Stimulated activated CD8-positive, alpha-beta memory T cell treated with anti-CD3 and anti-CD28 coated beads, Interleukin-4, amount 100 ng/mL, for 48 hours (primary cell): ENCODE measurements around the gene FKBP15.
"Not testable (repeated sequence)": the region's sequence is repeated elsewhere in the genome, so short reads cannot be mapped to it uniquely, and the experiment has no call there.

Source experiments
- DNase-seq: peaks from one replicate; pipeline ENCODE4 v3.0.0-alpha.2; 2020

The FKBP15 gene, protein sequence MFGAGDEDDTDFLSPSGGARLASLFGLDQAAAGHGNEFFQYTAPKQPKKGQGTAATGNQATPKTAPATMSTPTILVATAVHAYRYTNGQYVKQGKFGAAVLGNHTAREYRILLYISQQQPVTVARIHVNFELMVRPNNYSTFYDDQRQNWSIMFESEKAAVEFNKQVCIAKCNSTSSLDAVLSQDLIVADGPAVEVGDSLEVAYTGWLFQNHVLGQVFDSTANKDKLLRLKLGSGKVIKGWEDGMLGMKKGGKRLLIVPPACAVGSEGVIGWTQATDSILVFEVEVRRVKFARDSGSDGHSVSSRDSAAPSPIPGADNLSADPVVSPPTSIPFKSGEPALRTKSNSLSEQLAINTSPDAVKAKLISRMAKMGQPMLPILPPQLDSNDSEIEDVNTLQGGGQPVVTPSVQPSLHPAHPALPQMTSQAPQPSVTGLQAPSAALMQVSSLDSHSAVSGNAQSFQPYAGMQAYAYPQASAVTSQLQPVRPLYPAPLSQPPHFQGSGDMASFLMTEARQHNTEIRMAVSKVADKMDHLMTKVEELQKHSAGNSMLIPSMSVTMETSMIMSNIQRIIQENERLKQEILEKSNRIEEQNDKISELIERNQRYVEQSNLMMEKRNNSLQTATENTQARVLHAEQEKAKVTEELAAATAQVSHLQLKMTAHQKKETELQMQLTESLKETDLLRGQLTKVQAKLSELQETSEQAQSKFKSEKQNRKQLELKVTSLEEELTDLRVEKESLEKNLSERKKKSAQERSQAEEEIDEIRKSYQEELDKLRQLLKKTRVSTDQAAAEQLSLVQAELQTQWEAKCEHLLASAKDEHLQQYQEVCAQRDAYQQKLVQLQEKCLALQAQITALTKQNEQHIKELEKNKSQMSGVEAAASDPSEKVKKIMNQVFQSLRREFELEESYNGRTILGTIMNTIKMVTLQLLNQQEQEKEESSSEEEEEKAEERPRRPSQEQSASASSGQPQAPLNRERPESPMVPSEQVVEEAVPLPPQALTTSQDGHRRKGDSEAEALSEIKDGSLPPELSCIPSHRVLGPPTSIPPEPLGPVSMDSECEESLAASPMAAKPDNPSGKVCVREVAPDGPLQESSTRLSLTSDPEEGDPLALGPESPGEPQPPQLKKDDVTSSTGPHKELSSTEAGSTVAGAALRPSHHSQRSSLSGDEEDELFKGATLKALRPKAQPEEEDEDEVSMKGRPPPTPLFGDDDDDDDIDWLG

DNA sequence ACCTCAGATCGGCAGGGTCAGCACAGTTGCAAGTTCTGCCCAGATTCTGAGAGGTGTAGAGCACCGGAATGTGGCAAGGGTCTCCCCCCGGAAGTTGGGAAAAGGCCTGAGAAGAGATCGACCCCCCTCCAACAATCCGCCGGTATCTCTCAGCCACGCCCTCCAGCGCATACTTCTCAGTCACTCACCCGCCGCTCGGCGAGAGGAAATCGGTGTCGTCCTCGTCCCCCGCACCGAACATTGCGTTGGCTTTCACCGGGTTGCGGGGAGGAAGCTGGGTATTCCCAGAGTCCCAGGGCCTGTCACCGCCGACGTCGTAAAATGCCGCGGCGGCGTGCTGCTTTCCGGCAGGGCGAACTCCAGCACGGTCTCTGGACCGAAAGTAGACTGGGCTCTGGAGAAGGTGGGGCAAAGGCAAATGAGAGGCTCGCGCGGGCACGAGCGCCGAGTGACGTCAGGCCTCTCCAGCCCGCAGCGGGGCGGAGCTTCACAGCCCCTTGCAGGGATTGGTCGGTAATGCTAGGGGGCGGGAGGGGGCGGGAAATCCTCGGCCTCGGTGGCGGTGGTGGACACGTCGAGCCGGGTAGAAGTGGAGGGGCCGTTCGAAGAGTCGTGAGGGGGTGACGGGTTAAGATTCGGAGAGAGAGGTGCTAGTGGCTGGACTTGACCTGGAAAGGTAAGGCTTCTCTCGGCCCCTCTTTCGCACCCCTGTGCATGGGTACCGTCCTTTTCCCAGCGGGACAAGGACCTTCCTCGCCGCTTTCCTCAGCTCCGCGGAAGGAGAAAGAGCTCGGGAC lies at the start of gene FKBP15, which contains the start of gene SLC31A1:
FKBP15 (minus strand) TSS at position 275 of the 797 bp plus-strand sequence; CDS start at position 241, 34 bp downstream.
SLC31A1 (plus strand) TSS at position 542 of the 797 bp plus-strand sequence. CDS start 34,605 bp downstream, outside the sequence.
- peak; percentile 98 for DNase-seq

GRCh38 chr9:113269871-113270270 lies 48.8 kb upstream of the FKBP15 start:
- DNase-seq = no peak

DNA sequence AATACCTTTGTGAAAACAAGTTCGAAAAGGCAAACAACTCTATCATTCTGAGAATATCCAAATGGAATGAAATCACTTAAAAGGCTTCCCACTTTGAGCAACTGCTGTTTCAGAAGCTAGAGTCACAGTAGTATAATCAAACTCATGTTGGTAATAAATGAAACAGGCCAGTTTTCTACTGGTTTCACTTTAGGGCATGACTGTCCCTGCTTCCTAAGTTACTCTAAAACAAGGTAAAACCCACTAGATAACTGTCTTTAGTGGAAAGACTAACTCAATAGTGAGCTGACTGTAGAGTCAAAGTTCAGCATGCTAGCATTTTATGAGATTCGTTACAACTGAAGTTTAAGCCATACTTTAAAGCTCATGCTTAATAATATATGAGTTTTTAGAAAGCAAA lies 48.3 kb upstream of the FKBP15 start:
- DNase-seq = no peak

- DNase-seq = no peak
Measured at GRCh38 chr9:113267911-113268566, 47.0 kb upstream of the FKBP15 start.

- DNase-seq = no peak
Measured at GRCh38 chr9:113266174-113266573, 45.1 kb upstream of the FKBP15 start.

DNA sequence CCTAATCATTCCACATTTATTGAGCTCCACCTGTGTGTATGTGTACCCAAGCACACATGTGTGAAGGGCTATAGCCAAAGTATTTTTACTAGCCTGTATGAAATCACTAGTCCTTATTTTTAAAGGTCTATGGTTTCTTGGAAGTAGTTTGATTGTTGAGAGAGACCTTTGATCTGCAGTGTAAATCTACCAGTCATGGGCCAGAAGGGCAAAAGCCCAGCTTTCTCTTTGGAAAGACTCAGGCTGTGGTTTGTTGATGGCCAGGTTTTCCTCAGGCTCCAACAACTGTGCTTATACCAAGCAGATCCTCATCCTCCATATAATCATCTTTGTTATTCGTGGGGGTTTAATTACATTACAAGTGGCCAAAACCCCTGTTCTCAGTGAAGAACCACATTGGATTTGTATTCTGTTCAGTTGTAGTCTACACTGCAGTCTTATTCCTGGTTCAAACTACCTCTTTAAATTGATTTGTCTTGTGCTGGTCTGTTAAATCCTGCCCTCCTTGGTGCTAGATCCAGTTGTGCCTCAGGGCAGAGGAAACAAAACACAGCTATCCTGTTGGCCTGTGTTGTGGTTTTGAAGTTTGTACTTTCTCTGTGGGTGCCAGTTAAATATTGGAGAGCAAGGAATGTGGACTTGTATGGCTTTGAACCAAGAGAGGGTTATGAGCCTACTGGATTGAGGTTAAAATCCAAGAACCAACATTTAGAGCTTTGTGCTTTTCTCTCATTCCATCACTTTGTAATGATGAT lies 41.0 kb upstream of the FKBP15 start:
- DNase-seq = no peak

GRCh38 chr9:113258282-113258681 lies 37.2 kb upstream of the FKBP15 start:
- no peak for DNase-seq

DNA sequence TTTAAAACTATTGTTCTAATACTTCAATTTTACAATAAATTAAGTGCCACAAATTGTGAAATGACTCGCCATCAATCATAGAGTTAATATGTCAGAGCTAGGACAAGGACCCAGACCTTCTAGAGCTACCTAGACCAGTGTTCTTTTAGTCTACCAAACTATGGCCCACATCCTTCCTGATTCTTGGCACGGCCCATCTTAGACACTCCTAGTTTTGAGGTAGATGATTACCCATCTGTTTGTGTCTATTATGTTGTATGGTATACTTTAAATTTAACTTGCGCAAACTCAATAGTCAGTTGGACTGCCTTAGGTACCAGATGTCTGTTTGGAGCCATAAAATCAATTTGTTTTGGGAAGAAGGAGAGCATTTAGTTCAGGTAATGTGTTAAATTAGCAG lies 36.8 kb upstream of the FKBP15 start:
- DNase-seq = no peak

DNA sequence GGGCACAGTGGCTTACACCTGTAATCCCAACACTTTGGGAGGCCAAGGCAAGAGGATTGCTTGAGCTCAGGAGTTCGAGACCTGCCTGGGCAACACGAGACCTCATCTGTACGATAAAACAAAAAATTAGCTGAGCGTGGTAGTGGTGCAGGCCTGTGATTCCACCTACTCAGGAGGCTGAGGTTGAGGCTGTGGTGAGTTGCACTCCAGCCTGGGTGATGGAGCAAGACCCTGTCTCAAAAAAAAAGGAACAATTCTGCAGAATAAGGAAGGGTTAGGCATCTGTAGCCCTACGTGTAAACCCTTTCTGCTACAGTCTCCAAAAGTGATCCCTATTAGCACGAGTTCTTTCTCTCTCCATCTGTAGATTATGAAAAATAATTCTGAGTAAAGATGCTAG lies 34.4 kb upstream of the FKBP15 start:
- DNase-seq = no peak

GRCh38 chr9:113254991-113255390 lies 33.9 kb upstream of the FKBP15 start:
- no peak for DNase-seq

DNA sequence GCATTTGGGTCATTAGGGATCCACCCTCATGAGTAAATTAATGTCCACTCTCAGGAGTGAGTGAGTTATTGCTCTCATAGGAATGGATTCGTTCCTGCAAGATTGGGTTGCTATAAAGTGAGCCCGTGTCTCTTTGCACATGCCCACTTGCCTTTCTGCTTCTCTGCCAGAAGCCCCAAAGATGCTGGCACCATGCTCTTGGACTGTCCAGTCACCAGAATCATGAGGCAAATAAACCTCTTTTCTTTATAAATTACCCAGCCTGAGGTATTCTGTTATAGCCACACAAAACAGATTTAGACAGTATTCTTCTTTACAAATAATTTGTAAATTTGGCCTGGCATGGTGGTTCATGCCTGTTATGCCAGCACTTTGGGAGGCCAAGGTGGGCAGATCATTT lies 29.7 kb upstream of the FKBP15 start:
- DNase-seq = no peak

DNA sequence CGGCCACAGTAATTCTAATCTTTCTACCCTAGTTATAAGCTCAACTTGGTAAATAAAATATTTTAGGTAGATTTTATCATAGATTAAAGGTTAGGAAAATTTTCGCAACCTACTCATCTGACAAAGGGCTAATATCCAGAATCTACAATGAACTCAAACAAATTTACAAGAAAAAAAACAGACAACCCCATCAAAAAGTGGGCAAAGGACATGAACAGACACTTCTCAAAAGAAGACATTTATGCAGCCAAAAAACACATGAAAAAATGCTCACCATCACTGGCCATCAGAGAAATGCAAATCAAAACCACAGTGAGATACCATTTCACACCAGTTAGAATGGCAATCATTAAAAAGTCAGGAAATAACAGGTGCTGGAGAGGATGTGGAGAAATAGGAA lies 28.6 kb upstream of the FKBP15 start:
- not testable (repeated sequence) for DNase-seq

GRCh38 chr9:113247640-113248039 lies 26.6 kb upstream of the FKBP15 start:
- no peak for DNase-seq

DNA sequence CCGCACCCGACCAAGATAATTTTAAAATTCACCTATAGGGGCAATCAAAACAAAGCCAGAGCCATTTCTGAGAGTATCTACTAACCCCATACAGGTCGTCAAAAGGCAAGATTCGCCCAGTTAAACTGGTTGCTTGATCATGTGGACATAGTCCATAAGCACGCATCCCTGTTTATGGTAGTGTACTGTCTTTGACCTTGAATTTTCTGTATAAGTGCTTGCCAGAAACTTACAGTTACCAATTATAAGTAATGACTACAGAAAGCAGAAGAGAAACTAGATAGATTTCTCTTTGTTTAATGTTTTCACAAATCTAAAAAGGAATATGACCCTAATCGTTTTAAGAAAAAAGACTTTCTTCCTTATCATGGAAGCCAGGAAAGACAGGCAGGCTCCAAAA lies 25.9 kb upstream of the FKBP15 start:
- no peak for DNase-seq

GRCh38 chr9:113245894-113246293 lies 24.8 kb upstream of the FKBP15 start:
- DNase-seq = no peak

DNA sequence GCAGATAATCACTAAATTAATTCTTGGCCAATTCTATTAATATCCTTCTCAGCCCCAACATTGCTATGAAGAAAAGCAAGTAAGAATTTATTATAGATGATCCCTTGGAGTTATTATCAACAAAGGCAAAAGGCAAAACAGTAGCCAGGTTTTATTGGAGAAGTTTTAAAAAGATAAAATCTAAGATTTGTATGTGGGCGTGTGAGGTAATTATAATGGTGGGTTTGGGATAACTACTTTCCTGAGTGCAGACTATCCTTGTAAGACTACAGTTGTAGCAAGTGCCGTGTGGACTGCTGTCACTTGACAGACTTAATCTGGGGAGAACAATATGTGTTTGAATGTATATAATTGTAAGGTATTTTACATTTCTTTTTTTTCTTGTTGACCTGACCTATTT lies 23.5 kb upstream of the FKBP15 start:
- DNase-seq = no peak

DNA sequence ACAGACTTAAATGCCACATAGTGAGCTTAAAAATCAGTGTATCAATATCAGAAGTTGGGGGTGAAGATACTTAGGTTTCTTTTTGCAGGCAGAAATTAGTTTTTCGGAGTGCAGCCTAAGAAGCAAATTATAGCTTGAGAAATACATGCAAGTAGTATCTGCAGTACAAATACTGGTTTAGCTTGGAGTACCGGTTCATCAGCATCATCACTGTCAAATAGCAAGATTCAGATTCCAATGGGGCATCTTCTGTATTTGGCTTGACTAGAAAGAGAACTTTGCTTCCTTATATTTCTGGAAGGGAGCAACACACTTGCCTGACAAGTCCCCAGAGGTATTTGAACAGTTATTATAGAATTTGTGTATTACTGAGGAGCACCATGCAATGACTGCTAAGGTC lies 20.1 kb upstream of the FKBP15 start:
- no peak for DNase-seq

- no peak for DNase-seq
Measured at GRCh38 chr9:113238859-113239232, 17.8 kb upstream of the FKBP15 start.

DNA sequence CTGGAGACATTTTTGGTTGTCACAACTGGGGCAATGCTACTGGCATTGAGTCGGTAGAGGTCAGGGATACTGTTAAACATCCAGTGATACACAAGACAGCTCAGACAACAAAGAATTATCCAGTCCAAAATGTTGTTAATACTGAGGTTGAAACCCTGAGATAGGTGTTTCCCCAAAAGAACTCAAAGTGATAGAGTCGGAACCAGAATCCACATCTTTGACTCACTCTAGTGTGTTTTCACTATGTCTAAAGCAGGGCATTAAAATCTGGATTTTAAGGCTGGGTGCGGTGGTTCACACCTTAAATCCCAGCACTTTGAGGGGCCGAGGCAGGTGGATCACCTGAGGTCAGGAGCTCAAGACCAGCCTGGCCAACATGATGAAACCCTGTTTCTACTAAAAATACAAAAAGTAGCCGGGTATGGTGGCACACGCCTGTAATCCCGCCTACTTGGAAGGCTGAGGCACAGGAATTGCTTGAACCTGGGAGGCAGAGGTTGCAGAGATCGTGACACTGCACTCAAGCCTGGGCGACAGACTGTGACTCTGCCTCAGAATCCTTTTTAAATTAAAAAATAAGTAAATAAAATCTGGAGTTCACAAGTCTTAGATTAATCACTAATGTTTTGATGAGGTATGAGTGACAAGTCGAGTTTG lies 17.3 kb upstream of the FKBP15 start:
- no peak for DNase-seq

DNA sequence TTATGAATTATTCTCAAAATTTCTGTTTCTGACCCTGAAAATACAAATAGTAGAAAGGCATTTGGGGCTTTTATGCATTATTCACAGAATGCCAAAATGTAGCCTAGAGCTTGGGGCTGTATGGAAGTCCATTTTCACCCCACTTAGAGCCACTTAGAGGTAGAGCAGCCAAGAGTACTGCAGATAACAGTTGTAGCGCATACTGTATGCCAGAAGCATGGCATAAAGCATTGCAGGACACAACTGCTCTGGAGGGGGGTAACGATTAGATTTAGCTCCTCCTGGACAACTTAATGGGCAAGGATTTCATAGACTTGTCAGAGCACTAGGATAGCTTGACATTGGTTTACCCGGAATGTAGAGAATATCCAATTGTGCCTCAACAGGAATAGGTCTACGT lies 15.9 kb upstream of the FKBP15 start:
- no peak for DNase-seq
